Right lobe of liver (tissue), 4 donors: ENCODE measurements around the gene NEURL3.

Experiments
- POLR2A ChIP-seq: fragments of 450-650 bp; IDR thresholded peaks from one replicate; pipeline ENCODE4 v1.6.1; 2017; ENCODE audit warnings: antibody characterized with exemption, mild to moderate bottlenecking
- TF ChIP-seq, protein P1 (sequence below), 4 donors: fragments of 200-600 bp in 3 of 4; fragments of 450-650 bp in 1 of 4; IDR thresholded peaks; one replicate each; pipeline versions ENCODE4 v1.5.1 to v1.8.0; 2016 to 2022; ENCODE audit warnings: antibody characterized with exemption in 4 of 4, mild to moderate bottlenecking in 2 of 4
- donor health status: DM: no; HTN: no; CAD: no.
- donor health status: DM: no; HTN: no; CAD: no.
- donor health status: DM: no; HTN: yes; CAD: no.

DNA sequence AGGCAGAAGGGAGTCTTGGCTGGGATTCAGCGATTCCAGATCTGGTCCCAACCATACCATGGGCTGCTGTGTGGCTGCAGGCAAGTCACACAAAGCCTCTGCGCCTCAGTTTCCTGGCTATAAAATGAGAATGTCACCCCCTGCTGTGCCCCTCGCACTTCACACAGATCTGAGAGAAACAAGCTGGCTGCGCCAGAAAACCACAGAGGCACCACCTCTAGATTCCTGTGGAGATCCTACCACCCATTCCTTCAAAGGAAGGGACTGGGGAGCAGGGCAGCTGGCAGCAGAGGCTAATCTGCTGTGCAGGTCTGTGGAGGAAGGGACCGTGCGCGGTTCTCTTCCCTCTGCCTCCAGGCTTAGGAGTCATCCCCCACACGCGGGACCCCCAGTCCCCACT lies 19.8 kb downstream of the NEURL3 start:
- TF ChIP-seq, protein P1, sequence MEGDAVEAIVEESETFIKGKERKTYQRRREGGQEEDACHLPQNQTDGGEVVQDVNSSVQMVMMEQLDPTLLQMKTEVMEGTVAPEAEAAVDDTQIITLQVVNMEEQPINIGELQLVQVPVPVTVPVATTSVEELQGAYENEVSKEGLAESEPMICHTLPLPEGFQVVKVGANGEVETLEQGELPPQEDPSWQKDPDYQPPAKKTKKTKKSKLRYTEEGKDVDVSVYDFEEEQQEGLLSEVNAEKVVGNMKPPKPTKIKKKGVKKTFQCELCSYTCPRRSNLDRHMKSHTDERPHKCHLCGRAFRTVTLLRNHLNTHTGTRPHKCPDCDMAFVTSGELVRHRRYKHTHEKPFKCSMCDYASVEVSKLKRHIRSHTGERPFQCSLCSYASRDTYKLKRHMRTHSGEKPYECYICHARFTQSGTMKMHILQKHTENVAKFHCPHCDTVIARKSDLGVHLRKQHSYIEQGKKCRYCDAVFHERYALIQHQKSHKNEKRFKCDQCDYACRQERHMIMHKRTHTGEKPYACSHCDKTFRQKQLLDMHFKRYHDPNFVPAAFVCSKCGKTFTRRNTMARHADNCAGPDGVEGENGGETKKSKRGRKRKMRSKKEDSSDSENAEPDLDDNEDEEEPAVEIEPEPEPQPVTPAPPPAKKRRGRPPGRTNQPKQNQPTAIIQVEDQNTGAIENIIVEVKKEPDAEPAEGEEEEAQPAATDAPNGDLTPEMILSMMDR (IDR thresholded peaks at IDR 0.05), result no peak
- no peak for TF ChIP-seq POLR2A
